Measurements from ENCODE around the gene CASQ2. TPM values are rescaled to one million over a fixed set of nuclear protein-coding genes. Genes with fewer than 3 reads are reported as not detected.

Gene CASQ2
- polyA plus RNA-seq, 1 of the 3 experiments (the other 2 are of a cell fraction): not detected

GRCh38 chr1:115802416-115802815, 33.9 kb upstream of the CASQ2 start:
- Histone ChIP-seq H3K9me2 (no peaks in the 10 kb centered on the region), H3K4me1 (ENCODE audit: control insufficient read depth in 1 of 2, insufficient read depth in 2 of 2, low read depth in 1 of 2, low read length in 1 of 2) (no peaks in the 10 kb centered on the region), H4K20me1 (ENCODE audit: insufficient read depth) (no peaks in the 10 kb centered on the region), H3K79me2 (ENCODE audit: insufficient read depth) (no peaks in the 10 kb centered on the region), H3K27me3 (ENCODE audit: insufficient read depth) (no peaks in the 10 kb centered on the region), H3K36me3 (replicated peaks in 1 of 2; ENCODE audit: control insufficient read depth in 1 of 2, insufficient read depth in 2 of 2, low read length in 1 of 2) (no peaks in the 10 kb centered on the region), H3K27ac (ENCODE audit: low read depth in 2 of 2, low read length in 1 of 2) (no peak overlapping the region), H3K4me2 (no peak overlapping the region), H3K4me3 (ENCODE audit: low read depth in 2 of 2, low read length in 1 of 2) (no peak overlapping the region), H3F3A (replicated peaks; ENCODE audit: insufficient read depth) (no peaks in the 10 kb centered on the region), H3K9me3 (no peaks in the 10 kb centered on the region), H3K9ac (no peak overlapping the region), H2AFZ (ENCODE audit: low read depth) (no peak overlapping the region)
- DNase-seq: no peak
- WGBS (ENCODE audit: low lambda C conversion rate): 49% methylated on average over 2 of the region's 2 CpGs
- POLR2A ChIA-PET: no interaction called here
- CTCF ChIA-PET: interaction anchor here (0.7 to 2.8 kb wide), 4 partner anchors 173 to 680 kb away, joined by 3 to 12 read pairs (median 5); no protein-coding TSS in a partner anchor
- TF ChIP-seq NRF1 (IDR thresholded peaks at IDR 0.05; ENCODE audit: low read depth, low read length) (no peak), TAF1 (IDR thresholded peaks at IDR 0.05; ENCODE audit: borderline replicate concordance, low read depth, low read length) (no peak), EZH2phosphoT487 (IDR thresholded peaks at IDR 0.05; ENCODE audit: borderline replicate concordance, low read depth) (no peak), FOXJ3 (CRISPR knock-in tag; IDR thresholded peaks at IDR 0.05) (no peak), USF1 (IDR thresholded peaks at IDR 0.05; ENCODE audit: borderline replicate concordance, low read depth) (no peak), RCOR1 (IDR thresholded peaks at IDR 0.05; ENCODE audit: low read length) (no peak), MXI1 (IDR thresholded peaks at IDR 0.05; ENCODE audit: low read depth, low read length) (no peak), YY1 (IDR thresholded peaks at IDR 0.05; ENCODE audit: low read depth) (no peak)

- H4K20me1 ChIP-seq (ENCODE audit: insufficient read depth): no peaks in the 10 kb centered on the region
- CTCF ChIA-PET: interaction anchor here (1.4 to 1.5 kb wide), 2 partner anchors 13 to 184 kb away, joined by 3 to 4 read pairs; no protein-coding TSS in a partner anchor
- 69% methylated on average over 4 of the region's 4 CpGs for WGBS (ENCODE audit: low lambda C conversion rate)
Observed at GRCh38 chr1:115797486-115797885, 29.0 kb upstream of the CASQ2 start.

More at GRCh38 chr1:115797486-115797885, 29.0 kb upstream of the CASQ2 start:
- Histone ChIP-seq H3K9ac (no peak overlapping the region), H3K9me2 (no peaks in the 10 kb centered on the region), H3K36me3 (replicated peaks in 1 of 2; ENCODE audit: control insufficient read depth in 1 of 2, insufficient read depth in 2 of 2, low read length in 1 of 2) (no peaks in the 10 kb centered on the region), H3F3A (replicated peaks; ENCODE audit: insufficient read depth) (no peaks in the 10 kb centered on the region), H2AFZ (ENCODE audit: low read depth) (no peak overlapping the region), H3K4me2 (no peak overlapping the region), H3K9me3 (no peaks in the 10 kb centered on the region), H3K4me1 (ENCODE audit: control insufficient read depth in 1 of 2, insufficient read depth in 2 of 2, low read depth in 1 of 2, low read length in 1 of 2) (no peaks in the 10 kb centered on the region), H3K4me3 (ENCODE audit: low read depth in 2 of 2, low read length in 1 of 2) (no peak overlapping the region), H3K27ac (ENCODE audit: low read depth in 2 of 2, low read length in 1 of 2) (no peak overlapping the region), H3K27me3 (ENCODE audit: insufficient read depth) (no peaks in the 10 kb centered on the region), H3K79me2 (ENCODE audit: insufficient read depth) (no peaks in the 10 kb centered on the region)
- TF ChIP-seq GATA2 (CRISPR knock-in tag; IDR thresholded peaks at IDR 0.05) (no peak), CTCF (IDR thresholded peaks at IDR 0.05) (no peak), JUND (IDR thresholded peaks at IDR 0.05) (no peak), SMC3 (IDR thresholded peaks at IDR 0.05; ENCODE audit: low read depth, low read length) (no peak), ZBTB33 (IDR thresholded peaks at IDR 0.05; ENCODE audit: borderline replicate concordance, low read depth) (no peak), ELF1 (IDR thresholded peaks at IDR 0.05) (no peak), MAX (IDR thresholded peaks at IDR 0.05; ENCODE audit: low read depth) (no peak), MEF2A (IDR thresholded peaks at IDR 0.05; ENCODE audit: borderline replicate concordance, low read depth) (no peak), SIN3A (IDR thresholded peaks at IDR 0.05; ENCODE audit: borderline replicate concordance, low read depth, low read length) (no peak), IRF3 (IDR thresholded peaks at IDR 0.05; ENCODE audit: low read depth, low read length) (no peak), MXI1 (IDR thresholded peaks at IDR 0.05; ENCODE audit: low read depth, low read length) (no peak), TEAD4 (IDR thresholded peaks at IDR 0.05; ENCODE audit: borderline replicate concordance, insufficient read depth) (no peak), EP300 (IDR thresholded peaks at IDR 0.05; ENCODE audit: borderline replicate concordance in 1 of 2, low read depth in 1 of 2, low read length in 1 of 2) (no peak), POLR2AphosphoS5 (IDR thresholded peaks at IDR 0.05; ENCODE audit: low read depth, low read length) (no peak), USF1 (IDR thresholded peaks at IDR 0.05; ENCODE audit: borderline replicate concordance, low read depth) (no peak)
- POLR2A ChIA-PET: no interaction called here
- DNase-seq: no peak

All from SK-N-SH (cell line).